HG02623 (cell line): ENCODE data around the gene SF3B3.

Experiments
- ATAC-seq: cut with Tn5 transposase; IDR thresholded peaks from one replicate; pipeline ENCODE4 v1.9.1; 2021; ENCODE audit warnings: moderate library complexity; ENCODE audit not compliant: unreplicated experiment

Gene SF3B3

GRCh38 chr16:70565053-70565452 lies 41.4 kb downstream of the SF3B3 start:
- no peak for ATAC-seq

DNA sequence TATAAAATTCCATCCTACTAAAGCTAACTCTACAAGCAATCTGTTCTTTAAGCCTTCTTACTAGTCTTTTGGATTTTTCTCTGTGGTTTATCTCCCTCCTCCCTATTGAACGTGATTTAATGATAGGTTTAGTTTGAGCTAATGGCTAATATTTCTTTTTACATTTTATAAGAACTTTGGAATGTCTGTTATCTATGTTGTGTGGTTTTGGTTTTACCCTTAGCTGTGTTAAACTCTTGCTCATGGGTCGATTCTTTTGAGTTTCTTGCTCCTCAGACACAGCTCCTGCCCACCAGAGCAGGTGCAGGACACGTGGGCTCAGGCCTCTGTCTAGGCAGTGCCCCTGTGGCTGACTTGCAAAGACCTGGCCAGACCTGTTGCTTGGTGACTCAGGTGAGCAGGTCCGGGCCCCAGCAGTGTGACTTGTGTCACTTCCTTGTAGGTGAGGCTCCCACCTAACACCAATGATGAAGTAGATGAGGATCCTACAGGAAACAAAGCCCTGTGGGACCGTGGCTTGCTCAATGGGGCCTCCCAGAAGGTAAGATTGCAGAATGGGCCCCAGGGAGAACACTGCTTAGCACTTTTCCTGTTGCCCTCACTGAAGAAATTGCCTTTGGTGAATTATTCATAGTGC lies 45.1 kb downstream of the SF3B3 start:
- ATAC-seq, result no peak

DNA sequence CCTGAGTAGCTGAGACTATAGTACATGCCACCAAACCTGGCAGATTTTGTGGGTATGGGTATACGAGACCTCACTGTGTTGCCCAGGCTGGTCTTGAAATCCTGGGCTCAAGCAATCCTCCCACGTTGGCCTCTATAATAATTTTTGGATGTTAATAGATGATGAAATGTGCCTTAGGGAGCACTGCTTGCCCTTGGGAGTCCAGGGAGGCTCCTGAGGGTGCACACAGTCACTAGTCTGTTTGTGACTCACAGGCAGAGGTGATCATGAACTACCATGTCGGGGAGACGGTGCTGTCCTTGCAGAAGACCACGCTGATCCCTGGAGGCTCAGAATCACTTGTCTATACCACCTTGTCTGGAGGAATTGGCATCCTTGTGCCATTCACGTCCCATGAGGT lies 46.1 kb downstream of the SF3B3 start:
- ATAC-seq, result no peak

DNA sequence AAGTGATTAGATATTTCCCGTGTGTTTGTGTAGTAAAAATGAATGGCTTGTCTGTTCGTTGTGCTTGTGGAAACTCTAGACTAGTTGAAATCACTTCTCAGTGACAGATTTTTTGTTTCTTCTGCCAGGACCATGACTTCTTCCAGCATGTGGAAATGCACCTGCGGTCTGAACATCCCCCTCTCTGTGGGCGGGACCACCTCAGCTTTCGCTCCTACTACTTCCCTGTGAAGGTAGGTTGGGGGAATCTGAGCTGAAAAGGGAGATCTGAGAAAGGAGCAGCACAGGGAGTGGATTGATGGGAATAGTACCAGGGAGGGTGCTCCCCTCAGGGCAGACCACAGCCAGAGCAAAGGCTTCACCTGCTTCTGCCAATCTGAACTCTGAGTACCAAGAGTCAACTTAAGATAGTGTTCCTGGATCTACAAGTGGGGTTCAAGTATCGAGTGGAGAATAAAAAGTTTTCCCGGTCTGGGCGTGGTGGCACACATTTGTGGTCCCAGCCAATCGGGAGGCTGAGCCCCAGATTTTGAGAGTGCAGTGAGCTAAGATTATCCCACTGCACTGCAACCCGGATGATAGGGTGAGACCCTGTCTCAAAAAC lies 47.5 kb downstream of the SF3B3 start:
- no peak for ATAC-seq

DNA sequence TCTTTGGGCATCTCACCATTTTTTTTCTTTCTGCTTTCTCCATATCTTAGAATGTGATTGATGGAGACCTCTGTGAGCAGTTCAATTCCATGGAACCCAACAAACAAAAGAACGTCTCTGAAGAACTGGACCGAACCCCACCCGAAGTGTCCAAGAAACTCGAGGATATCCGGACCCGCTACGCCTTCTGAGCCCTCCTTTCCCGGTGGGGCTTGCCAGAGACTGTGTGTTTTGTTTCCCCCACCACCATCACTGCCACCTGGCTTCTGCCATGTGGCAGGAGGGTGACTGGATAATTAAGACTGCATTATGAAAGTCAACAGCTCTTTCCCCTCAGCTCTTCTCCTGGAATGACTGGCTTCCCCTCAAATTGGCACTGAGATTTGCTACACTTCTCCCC lies 48.0 kb downstream of the SF3B3 start:
- no peak for ATAC-seq

- ATAC-seq, result no peak
These were observed 48.7 kb downstream of the SF3B3 start for GRCh38 chr16:70572050-70572925.

- ATAC-seq, result no peak
These were observed 49.3 kb downstream of the SF3B3 start for GRCh38 chr16:70572926-70573270.

DNA sequence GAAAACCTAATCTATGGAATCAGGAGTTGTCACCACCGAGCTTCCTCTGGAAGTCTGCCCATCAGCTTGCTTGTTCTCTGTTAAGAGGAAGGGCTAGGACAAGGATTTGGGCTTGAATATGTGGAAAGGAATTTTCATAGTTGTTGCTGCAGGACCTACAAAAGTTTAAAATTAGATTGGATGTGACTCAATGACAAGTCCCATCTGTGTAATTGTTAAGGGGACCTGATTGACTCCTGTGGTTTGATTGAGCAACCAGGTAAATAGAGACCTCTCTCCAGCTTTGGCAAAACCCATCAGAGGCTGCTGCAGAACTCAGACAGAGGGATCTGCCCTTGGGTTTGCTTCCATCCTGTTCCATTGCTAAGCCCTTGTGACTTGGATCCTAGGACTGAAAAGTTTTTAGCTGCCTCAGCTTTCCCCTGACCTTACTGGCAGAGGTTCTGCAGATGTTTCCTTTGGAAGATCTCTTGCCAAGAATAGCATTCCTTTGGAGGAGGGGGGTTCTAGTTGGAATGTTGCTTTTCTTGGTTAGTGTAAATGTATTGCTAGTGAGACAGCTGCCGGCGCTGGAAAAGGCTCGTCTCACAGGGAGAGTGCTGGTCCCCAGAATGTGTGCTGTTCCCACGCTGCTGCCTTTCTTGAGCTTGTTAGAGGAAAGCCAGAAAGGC lies 50.0 kb downstream of the SF3B3 start:
- no peak for ATAC-seq

DNA sequence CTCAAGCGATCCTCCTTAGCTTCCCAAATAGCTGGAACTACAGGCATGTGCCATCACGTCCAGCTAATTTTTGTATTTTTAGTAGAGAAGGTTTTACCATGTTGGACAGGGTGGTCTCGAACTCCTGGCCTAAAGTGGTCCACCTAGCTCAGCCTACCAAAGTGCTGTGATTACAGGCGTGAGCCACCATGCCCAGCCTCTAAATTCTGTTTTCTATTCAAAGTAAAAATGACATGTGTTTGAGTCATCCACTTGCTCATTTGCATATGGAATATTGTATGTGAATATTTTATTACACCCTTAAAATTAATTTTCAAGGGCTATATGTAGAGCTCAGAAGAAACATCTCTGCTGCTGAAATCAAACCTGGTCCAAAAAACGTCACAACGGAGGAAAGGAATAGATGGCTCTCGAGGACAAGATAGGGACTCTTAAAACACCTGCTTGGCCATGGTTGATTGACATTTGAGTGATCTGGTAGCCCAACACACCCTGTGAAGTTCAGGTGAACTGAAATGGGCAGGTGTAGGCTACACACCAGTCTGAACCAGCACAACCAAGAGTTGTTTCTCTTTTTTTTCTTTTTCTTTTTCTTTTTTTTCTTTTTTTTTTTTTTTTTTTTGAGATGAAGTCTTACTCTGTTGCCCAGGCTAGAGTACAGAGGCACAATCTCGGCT lies 51.1 kb downstream of the SF3B3 start:
- no peak for ATAC-seq

DNA sequence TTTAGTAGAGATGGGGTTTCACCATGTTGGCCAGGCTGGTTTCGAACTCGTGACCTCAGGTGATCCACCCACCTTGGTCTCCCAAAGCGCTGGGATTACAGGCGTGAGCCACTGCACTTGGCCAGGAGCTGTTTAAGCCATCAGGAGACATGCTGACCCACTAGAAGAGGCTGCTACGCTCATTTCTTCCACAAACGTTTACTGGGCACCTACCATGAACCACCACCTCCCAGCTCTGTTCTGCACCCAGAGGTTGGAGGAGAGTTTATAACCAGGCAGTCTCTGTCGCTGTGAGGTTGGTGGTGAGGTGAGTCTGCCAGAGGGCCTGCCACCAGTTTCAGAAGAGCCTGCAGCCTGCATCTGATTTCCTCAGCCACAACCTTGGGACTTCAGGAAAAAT lies 51.8 kb downstream of the SF3B3 start:
- no peak for ATAC-seq

- peak; percentile 68 for ATAC-seq
These were observed 53.0 kb downstream of the SF3B3 start for GRCh38 chr16:70576431-70577255.

DNA sequence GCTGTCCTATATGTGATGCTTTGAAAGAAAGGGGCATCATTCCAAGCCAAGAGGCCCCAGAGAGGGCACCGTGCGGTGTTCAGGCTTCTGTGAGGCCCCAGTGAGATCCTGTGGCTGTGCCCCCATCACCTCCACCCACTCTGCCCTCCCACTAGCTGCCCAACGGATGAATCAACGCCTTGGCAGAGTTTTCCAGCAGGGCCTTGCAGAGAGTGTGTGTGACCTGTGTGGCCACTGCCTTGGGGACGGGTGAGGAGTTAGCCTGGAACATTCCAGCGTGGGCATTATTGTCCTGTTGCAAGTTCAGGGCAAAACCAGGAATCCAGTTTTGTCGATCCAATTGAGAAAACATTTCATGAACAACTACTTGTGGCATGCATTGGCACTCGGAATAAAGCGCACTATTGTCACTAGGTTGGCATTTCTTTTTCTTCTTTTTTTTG lies 53.7 kb downstream of the SF3B3 start:
- ATAC-seq, result no peak

DNA sequence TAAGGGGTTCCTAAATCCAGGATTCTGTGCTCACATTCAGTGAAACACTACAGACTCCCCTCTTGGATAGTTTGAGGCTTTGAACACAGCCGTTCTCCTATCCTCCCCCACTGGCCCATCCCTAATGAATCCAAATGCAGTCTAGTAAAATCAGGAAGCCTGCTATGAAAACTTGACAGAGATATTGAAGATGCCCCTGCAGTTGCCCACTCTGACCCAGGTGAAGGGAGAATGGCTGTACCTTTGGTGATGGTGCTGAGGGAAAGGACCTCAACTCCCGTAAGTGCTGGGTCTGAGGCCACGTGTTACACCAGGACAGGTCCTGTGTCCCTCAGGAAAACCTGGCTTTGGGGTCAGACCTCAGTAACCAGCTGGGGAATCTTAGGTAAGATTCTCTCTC lies 54.4 kb downstream of the SF3B3 start:
- ATAC-seq, result no peak

DNA sequence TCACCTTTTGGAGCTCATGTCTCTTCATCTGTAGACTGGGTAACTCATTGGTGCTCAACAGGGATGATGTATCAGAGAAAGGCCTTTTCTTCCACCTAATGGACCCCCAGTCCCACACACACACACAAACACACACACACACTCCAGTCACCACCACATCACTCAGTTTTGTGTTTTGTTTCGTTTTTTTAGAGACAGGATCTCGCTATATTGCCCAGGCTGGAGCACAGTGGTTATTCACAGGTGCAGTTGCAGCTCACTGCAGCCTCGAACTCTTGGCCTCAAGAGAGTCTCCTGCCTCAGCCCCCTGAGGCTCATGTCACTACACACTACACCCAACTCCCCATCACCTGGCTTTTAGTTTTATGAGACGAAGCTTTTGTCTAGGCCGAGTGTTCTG lies 55.6 kb downstream of the SF3B3 start:
- ATAC-seq, result no peak

GRCh38 chr16:70579648-70580630 lies 56.3 kb downstream of the SF3B3 start:
- ATAC-seq, result no peak

GRCh38 chr16:70582280-70582978 lies 58.8 kb downstream of the SF3B3 start:
- no peak for ATAC-seq

DNA sequence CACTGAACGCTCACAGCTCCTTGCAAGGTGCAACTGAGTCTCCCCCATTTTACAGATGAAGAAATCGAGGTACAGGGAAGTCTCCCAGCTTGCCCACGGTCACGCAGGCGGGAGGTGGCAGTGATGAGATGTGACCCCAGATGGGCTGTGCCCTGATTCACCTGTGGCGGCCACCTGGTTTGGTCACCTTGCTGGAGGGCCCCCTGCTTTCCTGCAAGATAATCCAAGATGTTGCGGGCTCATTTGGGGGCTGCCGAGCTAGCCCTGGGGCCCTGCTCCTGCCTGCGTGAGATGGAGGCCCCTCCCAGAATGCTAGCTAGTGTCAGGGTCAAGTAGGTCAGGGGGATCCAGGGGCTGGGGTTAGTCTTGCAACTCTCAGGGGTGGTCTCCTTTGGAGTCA lies 63.1 kb downstream of the SF3B3 start:
- no peak for ATAC-seq

DNA sequence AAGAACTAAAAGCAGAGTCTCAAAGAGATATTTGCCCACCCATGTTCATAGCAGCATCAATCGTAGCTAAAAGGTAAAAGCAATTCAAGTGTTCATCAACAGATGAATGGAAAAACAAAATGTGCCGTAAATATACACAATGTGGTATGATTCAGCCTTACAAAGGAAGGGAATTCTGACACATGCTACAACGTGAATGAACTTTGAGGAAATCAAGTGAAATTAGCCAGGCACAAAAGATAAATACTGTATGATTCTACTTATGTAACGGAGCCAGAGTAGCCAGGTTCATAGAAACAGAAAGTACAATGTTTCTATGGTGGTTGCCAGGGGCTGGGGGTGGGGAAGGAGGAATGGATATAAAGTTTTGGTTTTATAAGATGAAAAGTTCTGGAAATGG lies 64.9 kb downstream of the SF3B3 start:
- no peak for ATAC-seq
